ENCODE measurements around the gene SMAD3. TPM values are rescaled to one million over a fixed set of nuclear protein-coding genes. Genes with fewer than 3 reads are reported as not detected.

The SMAD3 gene
- total RNA-seq, 1 experiment from 2014 or later, result 99.5 TPM

GRCh38 chr15:67094001-67094826 is 28.8 kb downstream of the SMAD3 start:
- ChIA-PET POLR2A (ENCODE audit: unreplicated experiment) (interaction anchor here (0.7 kb wide), 1 partner anchor 1416 kb away, joined by 3 read pairs; no protein-coding TSS in a partner anchor), CTCF (no interaction called here)
- TF ChIP-seq EZH2 (IDR thresholded peaks at IDR 0.05; ENCODE audit: low read depth), result no peak
- no peak for TF ChIP-seq CTCF (conservative IDR thresholded peaks at IDR 0.05)
- no peak overlapping the region for H2AFZ ChIP-seq
- no peak overlapping the region for H3K4me3 ChIP-seq
- peaks cover 33% of the 10 kb centered on the region for H3K36me3 ChIP-seq (ENCODE audit: low read depth)
- H3K27me3 ChIP-seq (ENCODE audit: insufficient read depth, low read depth), result no peaks in the 10 kb centered on the region
- DNase-seq, result no peak
- BruUV-seq (replicated peaks), result no TSS peak
- H3K4me1 ChIP-seq (replicated peaks; ENCODE audit: insufficient read depth), result peaks cover 60% of the 10 kb centered on the region
- intact Hi-C loops (cut with micrococcal nuclease; ENCODE audit: unreplicated experiment), result no loop called here
- peaks cover 59% of the 10 kb centered on the region for H3F3A ChIP-seq (ENCODE audit: insufficient read depth, low read depth)
- H3K9me2 ChIP-seq (ENCODE audit: insufficient read depth), result no peaks in the 10 kb centered on the region
- H3K79me2 ChIP-seq (ENCODE audit: low read depth), result peaks cover 96% of the 10 kb centered on the region
- no peaks in the 10 kb centered on the region for H3K9me3 ChIP-seq (ENCODE audit: insufficient read depth, low read depth)
- H4K20me1 ChIP-seq (ENCODE audit: insufficient read depth), result no peaks in the 10 kb centered on the region
- H3K27ac ChIP-seq, result no peak overlapping the region
- no peak overlapping the region for H3K4me2 ChIP-seq

- no peak overlapping the region for H2AFZ ChIP-seq
- no peak overlapping the region for H3K4me3 ChIP-seq
- H3K27me3 ChIP-seq (ENCODE audit: insufficient read depth, low read depth), result no peaks in the 10 kb centered on the region
- no TSS peak for BruUV-seq (replicated peaks)
- peaks cover 49% of the 10 kb centered on the region for H3F3A ChIP-seq (ENCODE audit: insufficient read depth, low read depth)
- peak overlapping the region; percentile 5; the same call in 1 of the 2 replicates for H3K27ac ChIP-seq
- H4K20me1 ChIP-seq (ENCODE audit: insufficient read depth), result no peaks in the 10 kb centered on the region
- ChIA-PET POLR2A (ENCODE audit: unreplicated experiment) (no interaction called here), CTCF (no interaction called here)
- TF ChIP-seq CTCF (conservative IDR thresholded peaks at IDR 0.05) (no peak), EZH2 (IDR thresholded peaks at IDR 0.05; ENCODE audit: low read depth) (no peak)
- intact Hi-C loops (cut with micrococcal nuclease; ENCODE audit: unreplicated experiment), result no loop called here
- H3K79me2 ChIP-seq (ENCODE audit: low read depth), result peaks cover 94% of the 10 kb centered on the region
- no peak overlapping the region for H3K4me2 ChIP-seq
- H3K9me3 ChIP-seq (ENCODE audit: insufficient read depth, low read depth), result no peaks in the 10 kb centered on the region
- peaks cover 33% of the 10 kb centered on the region for H3K36me3 ChIP-seq (ENCODE audit: low read depth)
- DNase-seq, result no peak
- peaks cover 45% of the 10 kb centered on the region for H3K4me1 ChIP-seq (replicated peaks; ENCODE audit: insufficient read depth)
- H3K9me2 ChIP-seq (ENCODE audit: insufficient read depth), result no peaks in the 10 kb centered on the region
Measured at GRCh38 chr15:67095912-67096311, 30.5 kb downstream of the SMAD3 start.

DNA sequence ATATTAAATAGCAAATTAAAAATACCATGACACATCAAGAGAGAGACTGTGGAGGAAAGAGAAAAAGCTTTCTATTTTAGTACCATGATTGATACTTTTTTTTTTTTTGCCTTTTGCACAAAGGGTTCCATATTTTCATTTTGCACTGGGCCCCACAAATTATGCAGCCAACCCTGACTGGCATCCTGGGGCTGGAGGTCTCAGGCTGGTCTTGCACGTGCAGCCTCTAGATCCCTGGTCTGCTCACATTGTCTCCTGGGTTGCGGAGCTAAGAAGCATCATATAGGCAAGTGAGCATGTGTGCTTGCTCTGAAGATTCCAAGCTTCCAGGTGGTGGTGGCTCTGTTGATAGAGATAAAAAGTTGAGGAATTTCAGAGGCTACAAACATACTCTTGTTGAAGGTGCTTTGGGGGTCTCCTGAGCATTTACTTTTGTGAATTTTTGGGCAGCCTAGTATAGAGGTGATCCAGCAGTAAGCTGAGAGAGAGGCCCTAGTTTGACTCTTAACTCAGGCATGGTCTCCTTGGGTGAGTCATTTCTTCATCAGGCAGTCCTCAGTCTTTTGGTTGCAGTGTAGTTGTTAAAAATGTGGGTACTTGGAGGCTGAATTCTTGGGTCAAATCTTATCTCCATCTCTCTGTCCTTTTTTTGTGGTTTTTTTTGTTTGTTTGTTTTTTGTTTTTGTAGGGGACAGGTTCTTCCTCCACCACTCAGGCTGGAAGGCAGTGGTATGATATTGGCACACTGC is 31.3 kb downstream of the SMAD3 start:
- POLR2A ChIA-PET (ENCODE audit: unreplicated experiment), result no interaction called here
- H3K36me3 ChIP-seq (ENCODE audit: low read depth), result peaks cover 33% of the 10 kb centered on the region
- peaks cover 45% of the 10 kb centered on the region for H3K4me1 ChIP-seq (replicated peaks; ENCODE audit: insufficient read depth)
- intact Hi-C loops (cut with micrococcal nuclease; ENCODE audit: unreplicated experiment), result no loop called here
- no TSS peak for BruUV-seq (replicated peaks)
- peaks cover 44% of the 10 kb centered on the region for H3F3A ChIP-seq (ENCODE audit: insufficient read depth, low read depth)
- H3K27ac ChIP-seq, result peak overlapping the region; percentile 41
- peak in 1 of 2 experiments; percentile 71 for DNase-seq
- H4K20me1 ChIP-seq (ENCODE audit: insufficient read depth), result no peaks in the 10 kb centered on the region
- no peak overlapping the region for H3K4me3 ChIP-seq
- H3K9me3 ChIP-seq (ENCODE audit: insufficient read depth, low read depth), result no peaks in the 10 kb centered on the region
- peaks cover 98% of the 10 kb centered on the region for H3K79me2 ChIP-seq (ENCODE audit: low read depth)
- no peak overlapping the region for H2AFZ ChIP-seq
- peak overlapping the region; percentile 32; the same call in 1 of the 2 replicates for H3K4me2 ChIP-seq
- CTCF ChIA-PET, result no interaction called here
- TF ChIP-seq EZH2 (IDR thresholded peaks at IDR 0.05; ENCODE audit: low read depth) (no peak), CTCF (conservative IDR thresholded peaks at IDR 0.05) (no peak)
- H3K9me2 ChIP-seq (ENCODE audit: insufficient read depth), result no peaks in the 10 kb centered on the region
- no peaks in the 10 kb centered on the region for H3K27me3 ChIP-seq (ENCODE audit: insufficient read depth, low read depth)

Data from PC-9 (cell line).